Measurements from ENCODE around the gene NANP. TPM values are rescaled to one million over a fixed set of nuclear protein-coding genes. Genes with fewer than 3 reads are reported as not detected.

The NANP gene
- total and polyA plus RNA-seq, 10 of the 15 experiments (the other 5 are each of a cell fraction or from before 2014, with no cell fraction given) = 4.2 to 6.7 (median 4.9) TPM

- in situ Hi-C loops (cut with MboI) = loop anchor here (5.0 to 25.0 kb wide), 3 partner anchors 73 to 538 kb away; partner anchors contain the start of gene ZNF337
- peak overlapping the region; percentile 93 for H3K27ac ChIP-seq (ENCODE audit: control insufficient read depth, insufficient read depth)
- H3K9ac ChIP-seq (ENCODE audit: control insufficient read depth, insufficient read depth, low read length) = peak overlapping the region; percentile 93
- peaks cover 2% of the 10 kb centered on the region; the same call in 1 of the 3 replicates for H3K9me3 ChIP-seq (replicated peaks; ENCODE audit: control insufficient read depth, insufficient read depth, low read length)
- no peaks in the 10 kb centered on the region for H3K27me3 ChIP-seq (replicated peaks in 1 of 2; ENCODE audit: control insufficient read depth in 2 of 2, insufficient read depth in 2 of 2, low read length in 1 of 2)
- 29% methylated on average over 17 of the region's 17 CpGs for WGBS (ENCODE audit: insufficient coverage, insufficient replicate concordance, low lambda C conversion rate, missing lambda C conversion rate)
- intact Hi-C loops (cut with micrococcal nuclease; ENCODE audit: unreplicated experiment) = loop anchor here (1.0 to 10.0 kb wide), 3 partner anchors 72 to 310 kb away; partner anchors contain the start of gene ZNF337
- DNase-seq (ENCODE audit: low read depth, low spot score) = peak; percentile 4
- H2AFZ ChIP-seq (ENCODE audit: control insufficient read depth, low read depth, low read length) = peak overlapping the region; percentile 86
- ChIA-PET CTCF (no interaction called here), SMC1A (ENCODE audit: uncharacterized antibody, unreplicated experiment) (interaction anchor here (1.2 kb wide), 1 partner anchor 68 kb away, joined by 3 read pairs; no protein-coding TSS in a partner anchor), RAD21 (ENCODE audit: unreplicated experiment) (interaction anchor here (0.5 kb wide), 1 partner anchor 234 kb away, joined by 5 read pairs; no protein-coding TSS in a partner anchor), POLR2A (no interaction called here)
- peaks cover 3% of the 10 kb centered on the region; the same call in 1 of the 2 replicates for H3K4me1 ChIP-seq (ENCODE audit: control insufficient read depth, insufficient read depth, low read length)
- H3K4me2 ChIP-seq (ENCODE audit: control insufficient read depth, insufficient read depth) = peak overlapping the region; percentile 97
- H3K79me2 ChIP-seq (ENCODE audit: control insufficient read depth, insufficient read depth, low read length) = peaks cover 20% of the 10 kb centered on the region
- H3K36me3 ChIP-seq (ENCODE audit: control insufficient read depth in 2 of 2, insufficient read depth in 2 of 2, low read length in 1 of 2) = no peaks in the 10 kb centered on the region
- FAIRE-seq = peak; percentile 13
- TF ChIP-seq POLR2A (IDR thresholded peaks at IDR 0.05; ENCODE audit: low read depth, low read length) = no peak
- TF ChIP-seq RAD51 (IDR thresholded peaks at IDR 0.05) = no peak
- peak; percentile 81 for TF ChIP-seq MLLT1 (IDR thresholded peaks at IDR 0.05)
- TF ChIP-seq NR2F1 (conservative IDR thresholded peaks at IDR 0.05) = 0 out of 2 replicates have a peak, but pooled peaks have one; percentile 14
- no peak for TF ChIP-seq PRDM15 (CRISPR knock-in tag; IDR thresholded peaks at IDR 0.05)
- no peak for TF ChIP-seq RAD21 (IDR thresholded peaks at IDR 0.05; ENCODE audit: insufficient read depth, low read depth, low read length)
- TF ChIP-seq SUZ12 (IDR thresholded peaks at IDR 0.05; ENCODE audit: unreplicated experiment) = no peak
- no peaks in the 10 kb centered on the region for H4K20me1 ChIP-seq (ENCODE audit: control insufficient read depth, insufficient read depth)
- no peak for ATAC-seq
- H3K4me3 ChIP-seq = peak overlapping the region; percentile 86
- TSS peak; percentile 80 for BruUV-seq (replicated peaks)
Measured at GRCh38 chr20:25624500-25624939, 706 bp upstream of the NANP start.

Data from GM12878 (cell line).